Neural progenitor cell (in vitro differentiated cells): ENCODE measurements around the gene MCUR1. TPM values are rescaled to one million over a fixed set of nuclear protein-coding genes. Genes with fewer than 3 reads are reported as not detected.

Experiments
- DNase-seq: peaks from one replicate; pipeline ENCODE4 v3.0.0-alpha.2; 2016; ENCODE audit warnings: low spot score
- H2AFZ ChIP-seq: fragments of 200-600 bp; sonication (generic); replicated peaks from 2 replicates; pipeline ENCODE4 v1.6.1; 2016; ENCODE audit warnings: antibody characterized with exemption
- H3F3A ChIP-seq: fragments of 200-600 bp; sonication (generic); 2 replicates; pipeline ENCODE4 v1.6.1; 2016; ENCODE audit warnings: antibody characterized with exemption, low read depth
- H3K27ac ChIP-seq: fragments of 200-600 bp; sonication (generic); 2 replicates; pipeline ENCODE4 v1.5.1; 2016; ENCODE audit warnings: mild to moderate bottlenecking
- H3K27me3 ChIP-seq: fragments of 200-600 bp; sonication (generic); 2 replicates; pipeline ENCODE4 v1.6.1; 2016; ENCODE audit warnings: mild to moderate bottlenecking, moderate library complexity
- H3K36me3 ChIP-seq: fragments of 200-600 bp; sonication (generic); 2 replicates; pipeline ENCODE4 v1.5.1; 2016
- H3K4me1 ChIP-seq: fragments of 200-600 bp; sonication (generic); 2 replicates; pipeline ENCODE4 v1.6.1; 2016; ENCODE audit warnings: mixed run types
- H3K4me2 ChIP-seq: fragments of 200-600 bp; sonication (generic); 2 replicates; pipeline ENCODE4 v1.6.1; 2016
- H3K4me3 ChIP-seq: fragments of 200-600 bp; sonication (generic); 2 replicates; pipeline ENCODE4 v1.5.1; 2016
- H3K79me2 ChIP-seq: fragments of 200-600 bp; sonication (generic); 2 replicates; pipeline ENCODE4 v1.6.1; 2016; ENCODE audit warnings: low read depth
- H3K9ac ChIP-seq: fragments of 200-600 bp; sonication (generic); 2 replicates; pipeline ENCODE4 v1.6.1; 2016
- H3K9me3 ChIP-seq: fragments of 200-600 bp; sonication (generic); 2 replicates; pipeline ENCODE4 v1.5.1; 2016; ENCODE audit warnings: low read depth
- H4K20me1 ChIP-seq: fragments of 200-600 bp; sonication (generic); 2 replicates; pipeline ENCODE4 v1.6.1; 2016; ENCODE audit warnings: low read depth
- H3K27ac Mint-ChIP-seq: 3 replicates; pipeline ENCODE4 v1.8.0; 2021; ENCODE audit warnings: mixed read lengths
- H3K27me3 Mint-ChIP-seq: 2 replicates; pipeline ENCODE4 v1.8.0; 2022; ENCODE audit warnings: low read depth, mild to moderate bottlenecking, inconsistent platforms, moderate library complexity, mixed read lengths; ENCODE audit not compliant: insufficient read depth
- H3K36me3 Mint-ChIP-seq: 3 replicates; pipeline ENCODE4 v1.8.0; 2021; ENCODE audit warnings: mixed read lengths
- H3K4me1 Mint-ChIP-seq: 3 replicates; pipeline ENCODE4 v1.8.0; 2021; ENCODE audit warnings: mixed read lengths
- H3K4me3 Mint-ChIP-seq: 3 replicates; pipeline ENCODE4 v1.8.0; 2021; ENCODE audit warnings: mild to moderate bottlenecking, moderate library complexity, mixed read lengths
- H3K9me3 Mint-ChIP-seq: 3 replicates; pipeline ENCODE4 v1.8.0; 2020; ENCODE audit warnings: mixed read lengths
- EZH2 ChIP-seq: fragments of 200-600 bp; sonication (generic); IDR thresholded peaks from 2 replicates; pipeline ENCODE4 v1.6.1; 2017; ENCODE audit warnings: antibody characterized with exemption, mild to moderate bottlenecking, moderate library complexity
- EZH2phosphoT487 ChIP-seq: fragments of 200-600 bp; sonication (generic); IDR thresholded peaks from 2 replicates; pipeline ENCODE4 v1.6.1; 2017; ENCODE audit warnings: antibody characterized with exemption
- total RNA-seq: library from RNA; depleted of rRNA; stranded (reverse); fragments of >200 nt; gene quantifications from 2 replicates; pipeline ENCODE4 v1.2.3, GENCODE V29; 2015; ENCODE audit warnings: low replicate concordance
- TF ChIP-seq, protein P1 (sequence below): fragments of 200-600 bp; sonication (generic); IDR thresholded peaks from 2 replicates; pipeline ENCODE4 v1.5.1; 2017; ENCODE audit warnings: antibody characterized with exemption, mild to moderate bottlenecking

The MCUR1 gene
- total RNA-seq, 1 donor from 2014 or later = 16.2 TPM

DNA sequence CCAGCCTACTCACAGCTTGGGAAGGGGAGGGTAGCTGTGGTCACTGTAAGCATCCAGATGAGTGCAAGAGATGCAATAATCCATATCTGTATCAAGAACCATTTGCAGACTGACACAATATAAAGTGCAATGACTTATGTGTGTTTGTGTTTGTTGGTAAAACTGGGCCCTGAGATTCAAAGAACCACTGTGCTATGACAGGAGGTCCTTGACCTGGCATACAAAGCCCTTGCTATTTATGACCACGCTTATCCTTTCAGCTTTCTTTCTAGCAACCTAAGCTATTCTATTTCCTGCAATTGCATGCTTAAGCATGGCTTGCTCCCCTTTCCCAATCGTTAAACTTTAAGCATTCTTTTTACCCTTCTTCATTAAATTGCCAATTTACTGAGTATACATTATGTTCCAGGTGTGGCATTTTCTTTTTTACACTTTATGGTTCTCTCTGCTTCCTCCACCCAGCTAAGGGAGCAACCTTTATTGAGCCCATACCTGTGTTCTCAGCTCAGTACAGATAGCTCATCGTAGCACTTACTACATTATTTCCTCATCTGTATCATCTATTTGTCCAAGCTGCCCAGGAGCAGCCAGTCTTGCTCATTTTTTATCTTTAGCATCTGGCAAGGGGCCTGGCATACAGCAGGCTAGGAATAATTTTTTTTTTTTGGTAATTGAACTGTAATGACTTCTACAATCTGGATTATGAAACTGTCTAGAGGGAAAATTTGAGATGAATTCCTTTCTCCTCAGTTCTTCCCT lies 3.5 kb downstream of the MCUR1 start:
- H3K4me1 Mint-ChIP-seq = peaks cover 30% of the 10 kb centered on the region
- Histone ChIP-seq H3K27me3 (no peaks in the 10 kb centered on the region), H3K4me3 (no peak overlapping the region), H3F3A (peaks cover 22% of the 10 kb centered on the region), H4K20me1 (peaks cover 26% of the 10 kb centered on the region), H3K4me2 (no peak overlapping the region), H3K4me1 (peaks cover 16% of the 10 kb centered on the region), H2AFZ (no peak overlapping the region), H3K79me2 (peaks cover 62% of the 10 kb centered on the region), H3K9ac (no peak overlapping the region), H3K27ac (no peak overlapping the region), H3K36me3 (peaks cover 2% of the 10 kb centered on the region), H3K9me3 (no peaks in the 10 kb centered on the region)
- no peak overlapping the region for H3K4me3 Mint-ChIP-seq
- H3K36me3 Mint-ChIP-seq = peaks cover 21% of the 10 kb centered on the region
- H3K9me3 Mint-ChIP-seq = no peaks in the 10 kb centered on the region
- DNase-seq = no peak
- peaks cover 3% of the 10 kb centered on the region for H3K27me3 Mint-ChIP-seq
- TF ChIP-seq, protein P1, sequence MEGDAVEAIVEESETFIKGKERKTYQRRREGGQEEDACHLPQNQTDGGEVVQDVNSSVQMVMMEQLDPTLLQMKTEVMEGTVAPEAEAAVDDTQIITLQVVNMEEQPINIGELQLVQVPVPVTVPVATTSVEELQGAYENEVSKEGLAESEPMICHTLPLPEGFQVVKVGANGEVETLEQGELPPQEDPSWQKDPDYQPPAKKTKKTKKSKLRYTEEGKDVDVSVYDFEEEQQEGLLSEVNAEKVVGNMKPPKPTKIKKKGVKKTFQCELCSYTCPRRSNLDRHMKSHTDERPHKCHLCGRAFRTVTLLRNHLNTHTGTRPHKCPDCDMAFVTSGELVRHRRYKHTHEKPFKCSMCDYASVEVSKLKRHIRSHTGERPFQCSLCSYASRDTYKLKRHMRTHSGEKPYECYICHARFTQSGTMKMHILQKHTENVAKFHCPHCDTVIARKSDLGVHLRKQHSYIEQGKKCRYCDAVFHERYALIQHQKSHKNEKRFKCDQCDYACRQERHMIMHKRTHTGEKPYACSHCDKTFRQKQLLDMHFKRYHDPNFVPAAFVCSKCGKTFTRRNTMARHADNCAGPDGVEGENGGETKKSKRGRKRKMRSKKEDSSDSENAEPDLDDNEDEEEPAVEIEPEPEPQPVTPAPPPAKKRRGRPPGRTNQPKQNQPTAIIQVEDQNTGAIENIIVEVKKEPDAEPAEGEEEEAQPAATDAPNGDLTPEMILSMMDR = no peak
- TF ChIP-seq EZH2 (no peak), EZH2phosphoT487 (no peak)
- H3K27ac Mint-ChIP-seq = no peak overlapping the region

DNA sequence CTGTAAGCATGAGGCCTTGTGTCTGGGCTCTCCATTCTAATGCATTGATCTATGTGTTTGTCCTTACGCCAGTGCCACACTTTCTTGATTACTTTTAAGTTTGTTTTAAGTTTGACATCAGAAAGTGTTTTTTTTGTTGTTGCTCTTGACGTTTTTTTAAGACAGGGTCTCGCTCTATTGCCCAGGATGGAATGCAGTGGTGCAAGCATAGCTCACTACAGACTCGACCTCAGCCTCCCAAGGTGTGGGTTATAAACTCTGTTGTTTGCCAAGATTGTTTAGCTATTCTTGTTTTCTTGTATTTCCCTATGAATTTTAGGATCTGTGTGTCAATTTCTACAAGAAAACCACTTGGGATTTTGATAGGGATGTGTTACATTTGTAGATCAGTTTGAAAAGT lies 5.6 kb downstream of the MCUR1 start:
- Histone ChIP-seq H3K27me3 (no peaks in the 10 kb centered on the region), H3K9ac (no peak overlapping the region), H4K20me1 (peaks cover 26% of the 10 kb centered on the region), H3K4me2 (no peak overlapping the region), H3K9me3 (no peaks in the 10 kb centered on the region), H3K79me2 (peaks cover 62% of the 10 kb centered on the region), H3K4me3 (no peak overlapping the region), H3K4me1 (peaks cover 11% of the 10 kb centered on the region), H2AFZ (no peak overlapping the region), H3F3A (peaks cover 6% of the 10 kb centered on the region), H3K36me3 (peaks cover 2% of the 10 kb centered on the region), H3K27ac (no peak overlapping the region)
- Mint-ChIP-seq H3K36me3 (peaks cover 31% of the 10 kb centered on the region), H3K4me1 (peaks cover 23% of the 10 kb centered on the region), H3K4me3 (no peak overlapping the region), H3K9me3 (no peaks in the 10 kb centered on the region), H3K27ac (no peak overlapping the region), H3K27me3 (peaks cover 3% of the 10 kb centered on the region)
- DNase-seq = no peak
- TF ChIP-seq, protein P1 = no peak
- TF ChIP-seq EZH2phosphoT487 = no peak
- TF ChIP-seq EZH2 = no peak

DNA sequence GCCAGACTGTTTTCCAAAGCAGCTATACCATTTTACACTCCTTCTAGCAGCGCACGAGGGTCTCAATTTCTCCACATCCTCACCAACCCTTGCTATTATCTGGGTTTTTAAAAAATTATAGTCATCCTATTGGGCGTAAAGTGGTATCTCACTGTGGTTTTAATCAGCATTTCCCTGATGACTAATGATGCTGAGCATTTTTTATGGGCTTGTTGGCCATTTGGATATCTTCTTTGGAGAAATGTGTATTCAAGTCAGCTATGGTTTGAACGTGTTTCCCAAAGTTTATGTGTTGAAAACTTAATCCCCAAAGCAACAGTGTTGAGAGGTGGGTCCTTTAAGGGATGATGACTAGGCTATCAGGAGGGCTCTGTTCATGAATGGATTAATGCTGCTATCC lies 6.7 kb downstream of the MCUR1 start:
- Mint-ChIP-seq H3K9me3 (no peaks in the 10 kb centered on the region), H3K4me3 (no peak overlapping the region), H3K36me3 (peaks cover 31% of the 10 kb centered on the region), H3K4me1 (peaks cover 14% of the 10 kb centered on the region), H3K27me3 (no peaks in the 10 kb centered on the region), H3K27ac (no peak overlapping the region)
- Histone ChIP-seq H3K79me2 (peaks cover 54% of the 10 kb centered on the region), H3K4me2 (no peak overlapping the region), H3K36me3 (peaks cover 7% of the 10 kb centered on the region), H3F3A (no peaks in the 10 kb centered on the region), H2AFZ (no peak overlapping the region), H3K27ac (no peak overlapping the region), H3K4me3 (no peak overlapping the region), H3K4me1 (peaks cover 5% of the 10 kb centered on the region), H3K9ac (no peak overlapping the region), H3K9me3 (no peaks in the 10 kb centered on the region), H4K20me1 (peaks cover 18% of the 10 kb centered on the region), H3K27me3 (no peaks in the 10 kb centered on the region)
- no peak for DNase-seq
- no peak for TF ChIP-seq EZH2phosphoT487
- TF ChIP-seq, protein P1 = no peak
- TF ChIP-seq EZH2 = no peak
